ENCODE data around the gene DAB2IP. TPM values are rescaled to one million over a fixed set of nuclear protein-coding genes. Genes with fewer than 3 reads are reported as not detected.

DAB2IP gene
- total and polyA plus RNA-seq, 4 donors: 2.3 to 13.1 (median 5.4) TPM

GRCh38 chr9:121676926-121677325 lies 25.5 kb downstream of the DAB2IP start:
- DNase-seq (ENCODE audit: low spot score): no peak
- H3K9ac ChIP-seq (ENCODE audit: low read depth in 1 of 2, low read length in 2 of 2): no peak overlapping the region
- H3K9me3 ChIP-seq (ENCODE audit: control insufficient read depth in 4 of 4, low read length in 3 of 4): no peaks in the 10 kb centered on the region
- TF ChIP-seq SP1 (IDR thresholded peaks at IDR 0.05): no peak
- no peak for TF ChIP-seq RXRA (IDR thresholded peaks at IDR 0.05)
- no peak for TF ChIP-seq REST (IDR thresholded peaks at IDR 0.05)
- TF ChIP-seq TAF1 (conservative IDR thresholded peaks at IDR 0.05): no peak
- TF ChIP-seq ZBTB33 (IDR thresholded peaks at IDR 0.05): no peak
- TF ChIP-seq RAD21 (IDR thresholded peaks at IDR 0.05): no peak
- TF ChIP-seq HNF4G (IDR thresholded peaks at IDR 0.05): no peak
- TF ChIP-seq JUND (IDR thresholded peaks at IDR 0.05): no peak
- TF ChIP-seq HNF4A (conservative IDR thresholded peaks at IDR 0.05): no peak
- no peak for TF ChIP-seq NR2F2 (IDR thresholded peaks at IDR 0.05)
- TF ChIP-seq MAX (IDR thresholded peaks at IDR 0.05): no peak
- TF ChIP-seq CTCF (IDR thresholded peaks at IDR 0.05; ENCODE audit: low read depth, low read length, missing input control): no peak
- TF ChIP-seq FOXA2 (IDR thresholded peaks at IDR 0.05): no peak
- no peak for TF ChIP-seq ATF3 (IDR thresholded peaks at IDR 0.05)
- no peak for TF ChIP-seq EGR1 (IDR thresholded peaks at IDR 0.05; ENCODE audit: low read depth in 2 of 2)
- TF ChIP-seq FOXA1 (IDR thresholded peaks at IDR 0.05): no peak
- TF ChIP-seq GABPA (IDR thresholded peaks at IDR 0.05 in 1 of 2, conservative IDR thresholded peaks at IDR 0.05 in 1 of 2): no peak
- no peak for TF ChIP-seq YY1 (IDR thresholded peaks at IDR 0.05)
- H3K27me3 ChIP-seq (ENCODE audit: control insufficient read depth in 4 of 4, insufficient read depth in 4 of 4, low read length in 3 of 4): no peaks in the 10 kb centered on the region
- H3K27ac ChIP-seq (ENCODE audit: low read depth in 1 of 2, low read length in 2 of 2): peak overlapping the region; percentile 10 to 64
- H3K4me3 ChIP-seq (ENCODE audit: low read depth in 1 of 3, low read length in 3 of 3): no peak overlapping the region
- 86% methylated on average over 4 of the region's 4 CpGs for WGBS
- peaks cover 0 to 3% (median 1%) of the 10 kb centered on the region in 4 donors for H3K36me3 ChIP-seq (ENCODE audit: control insufficient read depth in 4 of 4, insufficient read depth in 3 of 4, low read depth in 1 of 4, low read length in 3 of 4)
- H3K4me1 ChIP-seq (ENCODE audit: control insufficient read depth in 4 of 4, insufficient read depth in 4 of 4, low read length in 3 of 4): peaks cover 2 to 15% (median 11%) of the 10 kb centered on the region in 4 donors

Data from liver (tissue), 9 donors.